GM21390 (cell line): ENCODE data around the gene NCS1.

ENCODE experiments used
- ATAC-seq: cut with Tn5 transposase; IDR thresholded peaks from one replicate; pipeline ENCODE4 v1.9.1; 2021; ENCODE audit not compliant: unreplicated experiment

The NCS1 gene

DNA sequence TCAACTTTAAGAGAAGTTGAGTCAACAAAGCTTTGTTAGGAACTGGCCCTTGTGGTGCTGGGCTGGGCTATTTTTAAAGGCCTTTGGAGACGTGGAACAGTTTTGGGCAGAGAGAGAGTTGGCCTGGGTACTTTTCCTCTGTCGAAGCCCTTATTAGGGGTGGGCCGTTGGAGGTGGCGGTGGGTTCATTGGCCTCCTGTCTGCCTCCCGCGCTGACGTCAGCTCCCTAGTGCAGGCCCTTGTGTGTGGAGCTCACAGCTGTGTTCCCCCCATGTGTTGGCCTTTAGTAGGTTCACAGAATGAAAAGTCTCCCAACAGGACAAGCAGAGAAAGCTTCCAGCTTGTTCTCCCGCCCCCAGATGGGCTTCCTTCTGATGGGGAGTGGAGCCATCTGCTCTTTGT lies 2.7 kb downstream of the NCS1 start:
- ATAC-seq: no peak

DNA sequence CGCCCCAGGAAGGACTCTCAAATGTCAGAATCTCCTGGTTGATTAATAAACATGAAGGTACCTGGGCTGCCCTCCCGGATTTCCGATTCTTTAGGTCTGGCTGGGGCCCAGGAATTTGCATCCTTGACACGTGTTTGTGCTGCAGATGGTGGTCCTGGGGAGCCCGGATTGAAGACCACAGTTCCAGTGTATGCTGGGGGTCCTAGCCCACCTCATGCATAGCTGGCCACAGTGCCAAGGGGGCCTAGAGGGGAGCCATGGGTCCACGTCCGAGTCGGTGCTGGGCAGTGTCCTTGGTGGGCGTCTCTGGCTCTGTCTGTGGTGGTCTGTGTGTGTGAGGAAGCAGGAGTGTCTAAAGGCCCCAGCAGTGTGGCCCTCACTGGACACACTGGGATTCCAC lies 3.2 kb downstream of the NCS1 start:
- no peak for ATAC-seq

DNA sequence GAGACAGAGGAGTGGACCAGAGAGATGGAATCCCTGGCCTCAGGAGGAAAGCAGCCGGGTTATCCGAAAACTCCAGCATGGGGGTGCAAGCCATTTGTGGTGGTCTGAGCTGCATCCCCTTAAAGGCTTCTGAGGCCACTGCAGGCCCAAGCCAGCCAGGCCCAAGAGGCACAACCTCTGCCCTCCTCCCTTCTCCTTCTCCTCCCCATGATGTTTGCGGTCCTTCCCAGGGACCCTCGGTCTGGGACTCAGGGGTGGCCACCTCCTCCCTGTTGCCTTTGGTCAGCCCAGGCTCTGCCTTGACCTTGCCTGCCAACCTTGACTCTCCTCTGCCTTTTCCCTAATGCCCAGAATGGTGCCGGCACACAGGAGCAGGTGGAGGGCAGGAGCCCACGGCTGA lies 4.6 kb downstream of the NCS1 start:
- ATAC-seq: no peak

DNA sequence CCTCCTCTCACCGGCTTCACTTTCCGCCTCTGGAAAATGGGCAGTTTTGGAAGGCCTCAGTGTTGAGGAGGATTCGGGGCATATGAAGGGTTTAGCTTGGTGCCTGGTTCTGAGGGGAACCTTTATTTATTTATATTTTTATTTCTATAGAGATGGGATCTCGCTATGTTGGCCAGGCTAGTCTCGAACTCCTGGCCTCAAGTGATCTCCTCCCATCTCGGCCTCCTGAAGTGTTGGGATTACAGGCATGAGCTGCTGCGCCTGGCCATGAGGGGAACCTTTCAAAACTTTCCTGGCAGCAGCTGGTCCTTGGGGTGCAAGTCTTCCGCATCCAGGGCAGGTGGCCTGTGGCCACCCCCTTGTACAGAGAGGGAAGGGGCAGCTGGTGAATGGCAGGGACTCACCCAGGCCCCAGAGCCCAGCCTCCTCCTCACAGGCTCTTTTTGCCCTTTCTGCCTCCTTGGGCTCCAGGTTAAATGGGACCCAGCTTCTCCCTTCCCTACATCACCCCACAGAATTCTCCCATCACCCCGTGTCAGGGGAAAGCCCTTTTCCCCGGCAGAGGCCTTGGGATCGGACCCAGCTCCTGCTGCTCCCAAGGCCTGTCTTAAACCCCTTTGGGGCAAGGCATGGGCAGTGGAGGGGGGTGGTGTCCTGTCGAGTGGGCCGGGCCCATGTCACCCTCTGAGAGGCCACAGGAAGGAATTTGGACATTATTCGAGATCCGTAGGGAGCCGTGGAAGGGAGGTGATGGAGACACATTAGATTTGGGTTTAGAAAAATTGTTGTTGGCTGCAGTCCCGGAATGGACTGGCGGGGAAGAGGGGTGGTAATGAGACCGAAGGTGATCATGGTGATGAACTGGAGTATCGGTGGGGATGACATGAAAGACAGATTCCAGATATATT lies 5.9 kb downstream of the NCS1 start:
- no peak for ATAC-seq

DNA sequence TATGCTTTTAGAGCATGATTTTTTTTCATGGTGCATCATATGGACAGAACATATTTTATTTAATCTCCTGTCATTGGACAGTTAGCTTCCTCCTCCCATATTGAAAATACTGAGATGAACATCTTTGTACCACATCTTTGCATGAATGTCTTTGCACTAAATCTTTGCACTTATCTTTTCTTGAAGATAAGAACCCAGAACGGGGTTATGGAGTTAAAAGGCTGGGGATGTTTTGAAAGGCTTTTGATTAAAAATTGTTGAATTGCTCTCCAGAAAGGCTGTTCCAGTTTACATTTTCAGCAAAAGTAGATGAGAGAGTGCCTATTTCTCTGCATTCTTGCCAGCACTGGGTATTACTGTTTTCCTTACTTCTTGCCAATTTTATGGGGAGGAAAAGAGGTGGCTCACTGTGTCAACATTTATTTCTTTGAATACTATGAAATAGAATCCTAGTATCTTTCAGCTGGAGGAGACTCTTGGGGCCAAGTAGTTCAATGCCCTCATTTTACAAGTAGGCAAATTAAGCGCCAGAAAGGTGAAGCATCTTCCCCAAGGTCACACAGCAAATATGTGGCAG lies 7.2 kb downstream of the NCS1 start:
- ATAC-seq: no peak

DNA sequence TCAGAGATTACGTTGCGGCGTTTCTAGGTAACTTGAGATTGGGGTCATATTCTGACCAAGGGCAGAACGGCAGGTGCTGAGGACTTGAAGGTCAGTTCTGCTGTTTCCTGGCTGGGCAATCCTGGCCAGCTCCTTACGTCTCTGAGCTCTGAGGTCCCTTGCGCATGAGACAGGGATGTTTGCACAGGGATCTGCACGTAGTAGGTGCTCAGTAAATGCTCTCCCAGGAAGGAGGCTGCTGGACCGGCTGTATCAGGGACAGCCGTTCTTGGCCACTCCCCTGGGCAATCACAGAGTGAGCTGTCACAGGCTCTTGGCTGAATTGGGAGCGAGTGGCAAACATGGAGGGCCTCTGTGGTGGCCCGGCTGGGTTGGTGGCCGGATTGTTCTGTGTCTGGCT lies 8.3 kb downstream of the NCS1 start:
- ATAC-seq: no peak

DNA sequence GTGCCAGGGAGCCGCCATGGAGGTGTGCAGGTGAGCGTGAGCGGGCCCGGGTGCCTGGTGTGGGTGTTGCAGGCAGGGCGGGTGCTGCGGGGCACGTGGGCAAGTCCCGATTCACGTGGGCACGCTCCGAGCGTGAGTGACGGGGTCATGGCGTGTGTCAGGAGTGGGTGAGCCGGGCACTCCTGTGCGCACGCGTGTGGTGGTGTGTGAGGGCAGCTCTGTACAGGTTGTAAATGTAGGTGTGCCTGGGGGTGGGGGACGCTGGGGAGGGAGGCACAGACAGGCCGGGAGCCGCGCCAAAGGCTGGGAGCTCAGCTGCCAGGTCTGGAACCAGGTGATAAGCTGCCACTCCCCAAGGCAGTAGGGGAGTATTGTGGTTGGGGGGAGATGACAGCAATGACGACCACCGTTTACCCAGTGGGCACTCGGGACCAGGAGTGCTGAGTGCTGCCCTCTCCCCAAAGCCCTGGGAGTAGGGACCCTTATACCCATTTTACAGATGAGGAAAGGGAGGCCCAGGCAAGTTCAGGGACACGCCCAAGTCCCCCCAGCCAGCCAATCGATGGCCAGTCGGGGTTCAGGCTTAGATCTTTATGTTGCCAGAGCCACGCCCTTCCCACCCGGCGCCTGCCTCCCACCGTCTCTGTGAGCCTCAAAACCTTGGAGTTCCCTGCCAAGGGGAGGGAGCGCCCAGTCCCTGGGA lies 9.6 kb downstream of the NCS1 start:
- no peak for ATAC-seq

DNA sequence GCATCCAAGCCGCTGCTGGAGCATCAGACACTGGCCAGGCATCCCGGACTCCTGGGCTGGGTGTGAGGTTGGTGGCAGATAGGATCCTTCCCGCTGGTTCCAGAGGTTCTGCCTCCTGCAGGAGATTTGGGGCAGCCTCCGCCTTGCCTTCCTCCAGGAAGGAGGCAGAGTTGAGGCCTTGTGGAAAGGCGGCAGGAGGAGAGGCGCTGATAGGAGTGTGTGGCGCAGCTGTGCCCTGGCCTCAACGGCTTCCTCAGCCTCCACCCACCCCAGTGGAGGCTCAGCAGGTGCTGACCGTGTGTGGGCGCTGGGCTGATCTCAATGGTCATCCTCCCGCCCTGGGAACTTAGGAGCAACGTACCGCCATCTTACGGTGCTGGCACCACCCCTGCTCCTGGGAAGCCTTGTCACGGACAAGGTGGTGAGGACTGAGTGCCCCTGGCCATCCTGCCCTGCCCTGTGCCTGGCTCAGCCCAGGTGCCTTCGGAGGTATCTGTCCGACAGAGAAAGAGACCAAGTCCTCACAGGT lies 10.2 kb downstream of the NCS1 start:
- ATAC-seq: no peak

DNA sequence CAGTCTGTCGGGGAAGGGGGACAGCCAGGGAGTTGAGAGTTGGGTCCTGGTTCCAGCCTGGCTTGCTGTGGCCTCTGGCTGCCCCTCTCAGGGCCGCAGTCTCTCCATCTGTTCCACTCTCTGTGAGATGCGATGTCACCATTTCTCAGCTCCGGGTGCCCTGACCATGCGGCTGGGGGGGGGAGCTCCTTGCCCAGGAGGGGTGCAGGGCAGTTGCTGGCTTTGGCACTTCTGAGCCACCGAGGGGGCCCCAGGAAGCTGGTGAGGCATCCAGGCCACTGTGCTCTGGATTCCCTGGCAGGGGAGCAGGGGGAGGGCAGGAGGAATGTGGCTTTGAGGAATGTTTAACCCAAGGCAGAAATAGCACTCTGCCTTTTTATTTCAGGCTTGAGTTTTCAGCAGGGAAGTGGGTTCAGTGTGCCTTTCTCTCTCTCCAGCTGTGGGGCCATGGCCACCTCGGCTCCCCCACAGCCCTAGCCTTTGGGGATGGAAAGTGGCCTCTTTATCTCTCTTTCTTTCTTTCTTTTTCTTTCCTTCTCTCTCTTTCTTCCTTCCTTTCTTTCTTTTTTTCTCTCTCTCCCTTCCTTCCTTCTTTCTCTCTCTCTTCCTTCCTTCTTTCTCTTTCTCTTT lies 11.0 kb downstream of the NCS1 start:
- ATAC-seq: no peak

DNA sequence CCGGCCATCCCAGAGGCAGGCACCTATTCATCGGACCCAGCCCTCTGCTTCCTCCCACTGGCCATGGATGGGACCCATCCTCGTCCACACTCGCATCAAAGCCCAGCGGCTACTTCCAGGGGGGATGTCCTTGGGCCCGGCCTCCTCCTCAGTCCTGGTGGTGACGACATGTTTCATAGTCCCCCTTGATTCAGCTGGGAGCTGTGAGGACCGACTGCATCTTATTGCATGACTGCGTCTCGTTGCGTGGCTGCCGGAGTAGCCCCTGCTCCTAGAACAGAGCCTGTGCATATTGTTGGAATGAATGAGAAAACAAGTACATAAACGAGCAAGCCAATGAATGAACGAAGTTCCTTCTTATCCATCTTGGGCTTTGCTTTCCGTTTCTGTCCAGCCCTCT lies 12.8 kb downstream of the NCS1 start:
- no peak for ATAC-seq

DNA sequence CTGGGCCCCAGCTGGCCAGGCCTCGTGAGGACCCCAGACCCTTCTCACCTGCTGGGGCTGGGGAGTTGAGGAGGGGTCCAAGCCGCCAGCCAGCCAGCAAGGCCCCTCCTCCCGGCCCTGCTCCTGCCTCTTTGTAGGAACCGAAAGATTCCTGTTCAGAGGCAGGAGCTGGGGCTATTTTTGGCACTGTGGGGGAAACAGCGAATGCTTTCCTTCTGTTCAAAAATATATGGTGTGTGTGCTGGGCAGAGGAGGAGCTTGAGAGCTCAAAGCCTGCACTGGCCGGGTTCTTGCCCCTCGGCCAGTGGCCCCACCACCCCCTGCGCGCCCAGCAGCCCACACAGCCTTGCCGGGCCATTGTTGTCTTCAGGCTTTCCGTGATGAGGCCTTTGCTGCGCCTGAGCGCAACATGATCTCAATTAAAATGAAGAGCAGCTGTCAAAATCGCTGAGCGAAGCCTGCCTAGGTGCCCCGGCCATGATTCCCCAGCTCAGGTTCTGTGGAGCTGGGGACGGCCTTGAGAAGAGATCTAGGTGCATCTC lies 13.4 kb downstream of the NCS1 start:
- ATAC-seq: no peak

DNA sequence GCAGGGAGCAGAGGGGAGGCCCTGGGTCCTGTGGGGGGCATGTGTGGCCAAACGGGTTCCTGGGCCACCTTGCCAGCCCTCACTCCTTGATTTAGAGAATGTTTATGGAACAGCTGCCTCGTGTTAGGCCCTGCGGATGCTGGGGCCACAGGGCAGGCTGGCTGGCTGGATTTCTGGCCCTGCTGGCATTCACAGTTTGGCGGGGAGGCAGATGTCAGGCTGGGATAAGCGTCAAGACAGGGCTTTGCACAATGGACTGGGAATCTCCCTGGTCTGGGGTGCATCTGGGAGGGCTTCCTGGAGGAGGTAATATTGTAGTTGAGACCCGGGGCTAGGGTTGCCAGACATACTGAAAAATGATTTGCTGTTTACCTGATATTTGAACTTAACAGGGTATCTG lies 13.8 kb downstream of the NCS1 start:
- no peak for ATAC-seq

DNA sequence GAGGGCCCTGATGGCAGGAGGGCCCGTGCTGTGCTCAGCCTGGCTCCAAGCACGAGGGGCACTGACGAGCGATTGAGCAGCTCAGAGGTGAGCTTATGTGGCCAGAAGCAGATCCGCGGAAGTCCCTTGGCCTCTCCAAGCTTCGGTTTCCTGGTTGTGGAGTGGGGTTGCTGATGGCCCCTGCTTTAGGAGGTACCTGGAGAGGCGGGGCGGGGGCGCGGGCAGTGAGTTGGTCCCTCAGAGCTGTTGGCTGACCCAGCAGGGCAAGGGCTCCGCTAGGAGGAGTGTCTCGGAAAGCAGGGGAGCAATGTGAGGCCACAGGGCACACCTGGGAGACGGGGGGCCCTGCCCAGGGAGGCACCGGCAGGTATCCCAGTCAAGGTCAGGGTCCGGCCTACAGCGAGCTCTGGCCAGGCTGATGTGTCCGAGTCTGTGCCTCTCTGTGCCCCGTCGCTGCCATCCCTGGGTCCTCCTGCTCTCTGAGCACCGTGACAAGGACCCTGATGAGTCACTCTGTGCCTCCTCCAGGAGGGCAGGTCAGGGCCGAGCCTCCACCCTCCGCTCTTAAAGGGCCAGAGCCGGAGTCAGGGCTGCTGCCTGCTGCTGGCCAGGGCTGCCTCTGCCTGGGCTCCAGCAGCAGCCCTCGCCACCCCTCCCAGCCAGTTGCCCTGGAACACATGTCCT lies 14.8 kb downstream of the NCS1 start:
- ATAC-seq: no peak

DNA sequence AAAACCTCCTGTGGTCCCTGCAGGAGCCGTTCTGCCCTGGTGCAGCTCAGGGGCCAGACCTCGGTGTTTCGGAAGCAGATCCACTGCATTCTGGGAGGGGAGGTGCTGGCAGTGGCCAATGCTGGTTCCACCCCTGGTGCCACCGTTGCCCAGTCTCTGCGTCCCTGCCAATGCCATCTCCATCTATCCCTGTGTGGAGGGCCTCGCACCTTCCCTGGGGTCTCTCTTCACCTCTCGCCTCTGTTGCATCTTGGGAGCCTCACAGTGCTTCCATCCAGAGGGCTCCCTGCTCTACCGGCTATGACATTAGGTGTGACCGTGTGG lies 15.3 kb downstream of the NCS1 start:
- no peak for ATAC-seq

DNA sequence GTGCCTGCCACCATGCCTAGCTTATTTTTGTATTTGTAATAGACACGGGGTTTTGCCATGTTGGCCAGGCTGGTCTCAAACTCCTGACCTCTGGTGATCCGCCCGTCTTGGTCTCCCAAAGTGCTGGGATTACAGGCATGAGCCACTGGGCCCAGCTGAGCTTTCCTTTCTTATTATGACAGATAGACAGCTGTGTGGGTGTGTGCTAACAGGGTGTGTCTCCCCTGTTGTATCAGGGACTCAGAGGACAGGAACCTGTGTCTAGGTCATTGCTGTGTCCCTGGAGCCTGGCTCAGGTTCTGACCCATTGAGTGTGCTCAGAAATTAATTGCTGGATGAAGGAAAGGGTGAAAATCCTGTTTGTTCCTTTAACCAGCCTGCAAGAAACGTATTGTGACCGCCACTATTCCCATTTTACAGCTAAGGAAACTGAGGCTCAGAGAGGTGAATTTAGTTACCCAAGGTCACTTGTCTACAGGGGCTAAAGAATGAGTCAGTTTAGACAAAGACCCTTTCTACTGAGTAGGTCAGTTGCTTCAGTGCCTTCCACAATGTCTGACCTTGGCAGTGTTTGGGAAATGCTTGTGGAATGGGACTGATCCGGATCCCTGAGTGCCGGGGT lies 16.8 kb downstream of the NCS1 start:
- ATAC-seq: no peak

DNA sequence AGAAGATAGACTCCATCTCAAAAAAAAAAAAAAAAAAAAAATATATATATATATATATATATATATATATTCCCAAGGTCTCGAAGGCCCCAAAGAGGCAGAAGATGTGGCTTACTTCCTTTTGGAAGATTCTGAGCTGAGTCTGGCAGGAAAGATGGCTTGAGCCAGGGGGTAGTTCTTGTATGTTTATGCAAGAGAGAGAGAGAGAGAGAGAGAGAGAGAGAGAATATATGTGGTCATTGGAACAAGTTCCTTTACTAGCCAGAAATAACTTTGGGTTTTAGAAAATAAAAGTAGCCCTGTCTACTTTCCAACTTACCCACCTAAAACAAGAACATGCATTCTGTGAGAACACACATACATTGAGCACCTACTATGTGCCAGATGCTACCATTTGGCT lies 17.6 kb downstream of the NCS1 start:
- ATAC-seq: no peak

DNA sequence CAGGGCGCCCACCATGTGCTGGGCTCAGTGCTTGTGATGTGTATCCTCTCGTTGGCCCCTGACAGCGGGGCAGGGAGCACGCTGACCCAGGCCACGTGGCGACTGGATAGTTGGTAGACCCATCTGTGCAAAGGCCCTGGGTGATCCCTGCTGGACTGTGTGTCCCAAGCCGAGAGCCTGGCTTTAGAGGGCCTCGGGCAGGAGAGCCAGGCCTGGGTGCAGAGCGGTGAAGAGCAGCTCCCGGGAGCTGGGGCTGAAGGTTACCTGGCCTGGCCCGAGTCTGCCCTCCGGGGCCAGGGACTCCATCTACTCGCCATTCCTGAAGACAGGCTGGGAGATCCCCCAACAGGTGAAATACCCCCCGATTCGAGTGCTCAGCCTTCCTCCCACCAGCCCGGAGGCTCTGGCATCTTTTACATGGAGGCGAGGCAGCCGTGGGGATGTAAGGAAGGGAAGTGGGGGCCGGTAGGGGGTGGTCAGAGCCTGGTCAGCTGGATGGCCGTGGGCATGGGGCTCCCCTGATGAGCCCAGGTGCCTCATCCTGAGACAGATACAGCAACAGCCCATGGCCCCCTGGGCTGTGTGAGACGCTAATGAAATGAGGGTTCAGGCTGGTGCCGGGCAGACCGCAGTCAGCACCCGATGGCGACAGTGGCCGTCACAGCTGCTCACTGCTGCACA lies 19.0 kb downstream of the NCS1 start:
- ATAC-seq: no peak

DNA sequence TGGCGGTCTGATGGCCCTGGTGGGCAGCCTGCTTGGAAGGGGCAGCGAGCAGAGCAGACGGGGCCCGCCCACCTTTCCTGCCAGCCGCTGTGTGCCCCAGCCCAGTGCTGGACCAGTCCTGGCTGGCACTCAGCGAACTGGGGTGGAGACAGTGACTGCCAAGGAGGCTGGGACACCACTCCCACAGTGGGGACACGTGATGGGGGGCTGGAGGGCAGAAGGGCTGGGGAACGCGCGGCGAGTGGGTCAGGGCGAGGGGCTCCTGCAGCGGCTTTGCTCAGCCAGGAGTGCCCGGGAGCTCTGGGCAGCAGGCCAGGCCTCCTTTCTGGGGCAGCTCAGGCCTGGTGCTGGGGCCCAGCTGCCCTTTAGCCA lies 19.5 kb downstream of the NCS1 start:
- ATAC-seq: no peak

DNA sequence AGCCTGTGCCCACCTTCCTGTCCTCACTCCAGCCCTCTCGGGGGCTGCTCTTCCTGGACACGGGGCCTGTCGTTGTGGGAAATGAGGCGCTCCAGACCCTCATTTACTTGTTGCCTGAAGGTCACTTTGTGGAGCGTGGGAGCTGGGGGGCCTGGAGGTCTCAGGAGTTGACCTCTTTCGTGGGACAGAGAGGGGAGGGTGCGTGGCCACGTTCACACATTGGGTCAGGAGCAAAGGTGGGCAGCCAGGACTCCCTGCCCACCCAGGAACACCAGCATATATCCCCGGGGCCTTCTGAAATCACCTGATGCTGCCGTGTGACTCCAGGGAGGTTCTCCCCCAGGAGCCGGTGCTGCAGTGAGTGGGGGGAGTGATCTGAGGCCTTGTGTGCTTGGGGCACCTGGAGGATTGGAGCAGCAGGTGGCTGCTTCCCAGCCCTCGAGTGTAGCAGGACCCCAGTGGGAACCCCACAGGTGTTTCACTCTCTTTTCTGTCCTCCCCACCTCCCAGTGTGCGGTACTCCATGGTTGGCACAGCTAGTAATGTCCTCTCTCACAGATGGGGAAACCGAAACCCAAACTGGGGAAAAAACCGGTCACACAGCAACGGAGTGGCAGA lies 20.3 kb downstream of the NCS1 start:
- ATAC-seq: no peak
